ENCODE results near the gene CBLB.

The CBLB gene

DNA sequence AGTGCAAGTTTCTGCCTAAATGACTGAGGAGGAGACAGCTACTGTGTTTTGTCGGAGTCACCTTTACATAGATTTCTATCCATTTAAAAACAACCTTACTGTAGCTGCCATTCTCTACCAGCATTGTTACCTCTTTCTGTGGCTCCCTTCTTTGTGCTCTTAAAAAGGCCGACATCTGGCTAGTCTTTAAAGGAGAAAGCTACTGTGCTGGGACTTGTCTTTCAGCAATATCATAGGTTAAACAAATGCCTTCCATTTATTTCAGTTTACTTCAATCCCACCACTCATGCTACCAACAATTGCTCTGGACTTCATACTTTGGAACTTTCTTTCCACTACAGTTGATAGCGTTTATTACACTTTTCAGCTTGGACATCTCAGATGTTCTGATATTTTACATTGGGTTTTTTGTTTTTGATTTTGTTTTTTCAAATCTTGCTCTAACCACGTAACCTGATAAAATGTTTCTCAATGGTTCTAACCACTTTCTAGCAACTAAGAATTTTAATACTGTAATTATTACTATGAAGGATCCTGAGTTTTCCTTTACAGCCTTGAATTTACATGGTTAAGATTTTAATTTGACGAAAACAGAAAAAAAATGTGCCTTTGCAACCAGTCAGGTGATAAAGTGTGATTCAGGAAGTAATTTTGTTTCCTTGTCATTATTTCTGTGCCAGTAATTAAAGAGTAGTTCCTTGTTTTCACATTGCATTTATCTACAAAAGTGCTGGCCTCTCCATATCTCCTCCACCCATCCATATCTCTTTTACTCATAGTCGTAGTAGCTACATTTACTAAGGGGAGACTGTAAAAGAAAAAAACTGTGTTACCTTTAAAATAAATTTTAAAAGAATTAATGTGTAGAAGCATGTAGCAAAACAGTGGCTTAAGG, 1.3 kb upstream of the CBLB start:
- DNase-seq: no peak

DNA sequence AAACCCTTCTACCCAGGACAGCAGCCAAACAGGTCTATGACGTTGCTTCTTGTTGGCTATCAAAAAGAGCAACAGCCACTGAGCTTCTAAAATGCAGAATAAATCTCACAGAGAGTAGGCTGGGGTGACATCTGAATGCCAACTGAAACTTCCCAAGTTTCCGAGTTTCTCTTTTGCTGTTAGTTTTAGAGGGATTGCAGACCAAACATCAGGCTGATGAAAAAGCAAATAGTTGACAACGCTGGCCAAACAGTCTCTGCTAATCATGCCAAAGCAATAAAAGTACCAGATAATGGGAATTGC, 670 bp upstream of the CBLB start:
- no peak for DNase-seq

- no peak for DNase-seq
Observed at GRCh38 chr3:105868431-105868741, 426 bp downstream of the CBLB start.

- DNase-seq: no peak
Observed at GRCh38 chr3:105867712-105868430, 941 bp downstream of the CBLB start.

DNA sequence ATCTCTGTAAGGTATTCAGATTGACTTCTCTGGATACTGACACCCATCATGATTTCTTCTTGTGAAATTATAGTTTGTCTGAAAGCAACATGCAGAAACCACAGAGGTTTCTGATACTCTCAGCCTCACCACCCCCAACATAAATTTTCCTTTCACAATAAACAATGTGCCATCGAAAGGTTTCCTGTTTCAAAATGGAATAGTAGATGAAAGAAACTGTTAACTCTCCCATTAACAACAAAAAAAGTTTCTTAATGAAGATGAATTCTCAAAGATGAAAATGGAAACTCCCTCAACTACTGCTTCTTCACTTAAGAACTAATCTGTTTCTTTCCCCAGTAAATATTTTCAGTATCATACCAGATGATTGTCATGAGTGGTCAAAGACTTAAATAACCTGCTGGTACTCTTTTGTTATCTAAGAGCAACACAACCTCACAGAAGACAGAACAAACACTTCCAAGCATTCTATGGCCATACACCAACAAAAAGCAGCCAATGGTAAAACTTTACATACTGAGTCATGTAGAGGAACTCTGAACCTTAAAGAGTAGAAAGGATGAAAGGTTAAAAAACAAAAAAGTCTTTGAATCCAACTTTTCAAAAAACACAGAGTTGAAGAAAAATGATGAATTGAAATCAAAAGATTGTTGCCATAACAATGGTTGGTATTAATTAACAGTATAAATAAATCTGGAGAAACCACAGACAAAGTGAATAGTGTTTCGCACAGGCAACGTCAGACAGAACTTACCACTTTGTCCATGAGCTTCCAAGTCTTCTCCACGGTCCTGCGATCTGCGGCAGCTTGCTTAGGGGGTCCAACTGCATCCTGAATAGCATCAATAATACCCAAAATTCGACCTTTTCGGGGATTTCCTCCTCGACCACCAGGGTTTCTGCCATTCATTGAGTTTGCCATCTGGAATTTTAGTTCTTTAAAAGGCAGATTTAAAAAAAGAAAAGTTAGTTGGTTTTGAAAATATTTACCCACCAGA, 1.9 kb downstream of the CBLB start:
- DNase-seq: no peak

- DNase-seq: no peak
Observed at GRCh38 chr3:105865867-105866350, 2.9 kb downstream of the CBLB start.

DNA sequence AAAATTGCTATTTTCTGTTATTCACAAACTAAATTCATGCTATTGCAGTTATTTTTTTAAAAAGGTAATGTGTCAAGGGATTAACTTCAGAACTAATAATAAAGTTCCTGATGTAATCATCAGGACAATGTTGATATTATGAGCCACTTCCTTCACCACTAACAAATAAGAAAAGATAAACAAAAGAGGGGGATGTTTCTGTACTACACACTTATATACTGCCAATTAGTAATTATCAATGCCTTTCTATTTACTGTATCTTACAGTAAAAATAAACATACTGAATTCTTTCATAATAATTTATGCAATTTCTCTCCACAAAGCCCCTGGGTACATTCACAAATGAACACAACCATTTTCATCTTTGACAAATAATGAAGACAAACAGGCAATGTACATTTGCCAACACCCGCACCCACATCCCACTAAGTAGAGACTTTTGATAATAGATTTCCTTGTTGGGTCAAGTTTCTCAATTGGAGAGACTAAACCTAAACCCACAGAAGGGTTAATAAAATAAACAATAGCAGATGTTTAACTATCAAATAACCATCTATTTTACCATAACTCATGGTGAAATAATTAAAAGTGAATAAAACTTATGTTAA, 3.7 kb downstream of the CBLB start:
- no peak for DNase-seq

DNA sequence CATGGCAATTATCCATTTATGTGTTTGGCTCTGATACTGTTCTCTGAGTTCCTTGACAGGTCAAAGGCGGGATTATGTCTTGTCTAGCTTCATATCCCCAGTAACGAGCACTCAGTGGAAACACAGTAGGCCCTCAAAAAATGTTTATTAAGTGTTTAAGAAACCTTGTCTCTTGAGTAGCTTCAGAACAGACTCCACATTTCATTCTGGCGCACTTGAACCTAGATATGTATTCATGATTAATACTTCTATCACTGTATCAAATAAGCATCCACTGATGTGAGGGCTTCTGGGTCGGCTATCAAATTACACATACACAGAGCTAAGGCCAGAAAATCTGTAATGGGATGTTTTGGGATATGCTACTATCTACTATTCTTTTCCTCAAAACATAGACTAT, 4.6 kb downstream of the CBLB start:
- DNase-seq: no peak

DNA sequence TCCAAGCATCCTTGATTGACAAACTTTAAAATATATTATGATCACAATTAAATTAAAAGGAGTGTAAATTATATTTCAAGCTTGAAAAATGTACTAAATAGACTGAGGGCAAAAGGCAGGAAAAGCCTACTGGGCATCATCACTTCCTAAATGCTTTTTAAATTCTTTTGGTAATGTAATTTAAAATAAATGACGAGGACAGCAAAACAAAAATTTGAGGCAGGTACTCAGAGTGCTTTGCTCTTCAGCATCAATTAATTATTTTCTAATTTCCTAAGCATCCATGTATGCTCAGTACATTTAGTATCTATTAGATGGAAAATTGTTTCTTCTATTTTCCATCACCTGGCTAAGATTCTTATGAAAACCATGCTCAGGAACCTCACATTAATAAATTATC, 5.2 kb downstream of the CBLB start:
- no peak for DNase-seq

- no peak for DNase-seq
Observed at GRCh38 chr3:105862217-105862616, 6.6 kb downstream of the CBLB start.

DNA sequence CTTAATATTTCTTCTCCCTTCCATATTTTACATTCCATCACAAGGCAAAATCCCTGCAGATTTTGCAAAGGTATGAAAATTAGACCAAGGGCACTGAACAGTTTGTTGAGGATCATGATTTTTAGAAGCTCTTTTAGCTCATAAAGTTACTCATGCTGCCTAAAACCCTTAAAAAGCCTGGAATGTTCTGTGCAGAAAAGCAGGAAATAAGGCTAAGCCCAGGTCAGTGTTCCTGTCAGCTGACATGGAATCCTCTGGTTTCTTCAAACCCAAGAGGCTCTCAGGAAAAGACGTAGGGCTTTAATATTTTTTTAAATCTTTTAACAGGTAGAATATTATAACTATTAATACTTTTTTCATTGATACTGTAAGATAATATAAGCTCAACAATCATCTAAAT, 8.2 kb downstream of the CBLB start:
- DNase-seq: no peak

DNA sequence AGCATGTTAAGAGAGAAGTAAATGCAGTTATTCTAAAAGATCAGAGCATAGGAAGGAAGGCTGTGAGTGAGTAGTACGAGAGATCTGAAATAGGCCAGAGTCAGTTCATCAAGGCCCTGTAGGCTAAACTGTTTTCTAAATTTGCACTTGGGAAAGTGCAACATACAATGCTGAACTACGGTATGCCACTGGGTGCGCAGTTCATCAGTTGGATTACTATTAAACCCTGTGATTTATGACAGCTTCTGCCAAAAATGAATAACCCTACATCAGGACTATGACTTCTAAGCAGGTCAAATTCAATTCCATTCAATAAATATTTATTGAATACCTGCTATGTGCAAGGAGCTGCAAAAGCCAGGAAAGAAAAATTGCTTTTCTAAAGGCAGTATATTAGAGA, 10.8 kb downstream of the CBLB start:
- no peak for DNase-seq

- no peak for DNase-seq
Observed at GRCh38 chr3:105857601-105858000, 11.2 kb downstream of the CBLB start.

DNA sequence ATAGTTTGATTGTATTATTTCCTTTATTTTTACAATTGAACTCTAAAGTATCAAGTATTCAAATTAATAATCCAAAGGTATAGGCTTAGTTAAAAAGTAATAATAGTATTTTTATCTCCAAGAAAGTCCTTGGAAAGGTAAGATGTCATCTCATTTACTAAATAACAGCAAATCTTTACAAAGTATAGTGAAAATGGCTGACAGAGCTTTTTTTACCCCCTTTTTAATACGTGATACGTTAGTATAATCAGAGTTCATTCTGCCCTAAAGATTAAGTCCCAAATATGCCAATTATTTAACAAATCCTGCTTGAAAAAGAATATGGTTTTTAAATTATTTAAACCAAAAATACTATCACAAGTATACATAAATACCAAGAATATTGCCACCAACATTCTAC, 12.2 kb downstream of the CBLB start:
- no peak for DNase-seq

GRCh38 chr3:105853801-105854432, 14.9 kb downstream of the CBLB start:
- DNase-seq: no peak

GRCh38 chr3:105851582-105851981, 17.2 kb downstream of the CBLB start:
- no peak for DNase-seq

GRCh38 chr3:105851176-105851575, 17.6 kb downstream of the CBLB start:
- no peak for DNase-seq

DNA sequence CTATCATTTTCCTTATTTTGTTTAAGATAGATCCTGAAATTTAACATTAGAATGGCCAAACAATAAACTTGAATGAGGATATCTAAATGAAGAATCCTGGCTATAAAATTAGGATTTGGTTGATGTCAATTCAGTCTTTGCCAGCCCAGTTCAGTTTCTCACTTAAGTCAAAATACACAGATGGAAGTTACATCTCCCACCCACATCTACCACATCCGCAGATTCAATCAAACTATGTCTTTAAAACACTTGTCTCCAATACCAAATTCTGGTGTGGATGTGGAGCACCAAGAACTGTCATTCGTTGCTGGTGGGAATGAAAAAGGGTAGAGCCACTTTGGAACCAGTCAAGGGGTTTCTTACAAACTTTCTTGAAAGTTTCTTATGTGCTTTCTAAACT, 18.2 kb downstream of the CBLB start:
- no peak for DNase-seq

- no peak for DNase-seq
Observed at GRCh38 chr3:105848821-105849220, 20.0 kb downstream of the CBLB start.

- no peak for DNase-seq
Observed at GRCh38 chr3:105847865-105848264, 20.9 kb downstream of the CBLB start.

DNA sequence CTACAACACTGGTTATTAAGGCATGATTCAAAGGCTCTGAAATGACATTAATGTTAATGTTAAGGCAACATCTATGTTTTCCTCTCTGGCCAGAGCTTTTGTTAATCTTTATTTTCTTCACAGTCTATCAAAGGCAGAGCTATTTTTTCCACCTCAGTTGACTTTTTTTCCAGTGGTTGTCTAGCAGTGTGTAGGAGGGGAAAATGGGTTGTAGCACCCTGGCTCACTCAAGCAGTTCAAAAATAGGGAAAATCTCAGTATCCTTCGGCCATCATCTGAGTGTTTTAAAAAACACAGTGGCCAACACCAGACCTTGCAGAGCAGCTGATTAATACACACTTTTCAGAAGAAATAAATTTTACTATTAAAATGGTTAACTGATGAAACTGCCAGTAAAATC, 21.4 kb downstream of the CBLB start:
- no peak for DNase-seq

GRCh38 chr3:105846809-105847208, 22.0 kb downstream of the CBLB start:
- DNase-seq: no peak

Data from stimulated activated naive CD4-positive, alpha-beta T cell treated with Interleukin-2 at 50 U/mL for 16 hours (primary cell).